OCI-LY3 (cell line): ENCODE data around the gene TCF4.

Source experiments
- H2AFZ ChIP-seq: fragments of 200-600, 300-600 bp; shearing (Covaris generic); 2 replicates; pipeline ENCODE4 v1.6.0; 2014; ENCODE audit warnings: antibody characterized with exemption, low read depth, low read length
- H3K27ac ChIP-seq: fragments of 200-600, 300-600 bp; sonication (generic); 2 replicates; pipeline ENCODE4 v1.5.1; 2014; ENCODE audit warnings: mild to moderate bottlenecking, low read length, moderate library complexity, mixed read lengths
- H3K27me3 ChIP-seq: fragments of 200-600, 300-600 bp; sonication (generic); 2 replicates; pipeline ENCODE4 v1.6.1; 2014; ENCODE audit warnings: low read depth, low read length, mixed read lengths
- H3K36me3 ChIP-seq: fragments of 200-600, 300-600 bp; sonication (generic); replicated peaks from 2 replicates; pipeline ENCODE3; 2014; ENCODE audit warnings: low read depth, low read length, mixed read lengths
- H3K4me1 ChIP-seq: fragments of 300-600, 200-600 bp; sonication (generic); 2 replicates; pipeline ENCODE4 v1.6.1; 2014; ENCODE audit warnings: low read length, mixed read lengths
- H3K4me2 ChIP-seq: fragments of 200-600, 300-600 bp; sonication (generic); 2 replicates; pipeline ENCODE4 v1.6.1; 2014; ENCODE audit warnings: low read length, mixed read lengths
- H3K4me3 ChIP-seq: fragments of 300-600, 200-600 bp; sonication (generic); 2 replicates; pipeline ENCODE4 v1.5.1; 2014; ENCODE audit warnings: antibody characterized with exemption, mild to moderate bottlenecking, low read length, moderate library complexity
- H3K79me2 ChIP-seq: fragments of 300-600, 200-600 bp; shearing (Covaris generic); 2 replicates; pipeline ENCODE4 v1.6.1; 2014; ENCODE audit warnings: mild to moderate bottlenecking, low read length, mixed read lengths
- H3K9ac ChIP-seq: fragments of 300-600, 200-600 bp; shearing (Covaris generic); 2 replicates; pipeline ENCODE4 v1.6.0; 2014; ENCODE audit warnings: mild to moderate bottlenecking, low read length, moderate library complexity
- H3K9me3 ChIP-seq: fragments of 200-600, 300-600 bp; shearing (Covaris generic); 2 replicates; pipeline ENCODE4 v1.6.1; 2014; ENCODE audit warnings: low read length, mixed read lengths; ENCODE audit not compliant: insufficient read depth
- H4K20me1 ChIP-seq: fragments of 200-600, 300-600 bp; sonication (generic); 2 replicates; pipeline ENCODE4 v1.6.1; 2016; ENCODE audit warnings: low read length, mixed read lengths; ENCODE audit not compliant: insufficient read depth
- EZH2phosphoT487 ChIP-seq: fragments of 200-600 bp; shearing (Covaris generic); IDR thresholded peaks from 2 replicates; pipeline ENCODE4 v1.6.1; 2018; ENCODE audit warnings: antibody characterized with exemption, mixed run types, low read depth
- TF ChIP-seq, protein P1 (sequence below): fragments of 200-600, 300-600 bp; sonication (generic); IDR thresholded peaks from 2 replicates; pipeline ENCODE4 v1.5.1; 2014; ENCODE audit warnings: antibody characterized with exemption, low read length, low read depth

The TCF4 gene

DNA sequence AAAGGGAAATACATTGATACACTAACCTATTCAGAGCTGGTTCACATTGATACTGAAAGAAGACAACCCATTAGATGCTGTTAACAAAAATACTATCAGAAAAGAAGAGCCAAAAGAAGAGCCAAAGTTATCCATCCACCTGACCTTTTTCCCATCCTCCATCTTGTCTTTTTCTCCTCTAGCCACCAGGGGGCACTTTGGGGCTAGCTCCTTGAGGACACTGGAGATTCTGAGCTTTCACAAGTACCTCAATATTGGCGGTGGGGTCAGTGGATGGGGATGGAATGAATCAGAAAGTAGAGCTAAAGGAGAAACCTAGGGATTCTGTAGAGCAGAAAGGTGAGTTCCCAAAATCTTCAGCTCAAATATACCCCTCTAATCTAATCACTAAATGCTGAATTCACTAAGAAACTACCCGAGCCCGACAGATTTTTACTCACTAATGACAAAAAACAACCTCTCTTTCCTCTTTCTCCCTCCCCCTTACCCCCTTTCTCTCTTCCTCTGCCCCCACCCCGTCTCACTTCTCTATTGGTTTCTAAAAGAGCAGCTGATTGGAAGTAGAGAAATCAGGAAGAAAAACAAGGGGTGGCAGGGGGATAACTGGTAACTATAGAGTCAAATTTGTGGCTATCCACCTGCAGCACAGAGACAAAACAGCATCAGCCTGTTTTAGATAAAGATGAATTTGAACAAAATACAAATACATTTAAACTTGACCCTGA lies 203.3 kb downstream of the TCF4 start:
- Histone ChIP-seq H3K4me3 (peak overlapping the region; percentile 61), H4K20me1 (peaks cover 96% of the 10 kb centered on the region), H3K27ac (peak overlapping the region; percentile 91), H3K27me3 (no peaks in the 10 kb centered on the region), H3K79me2 (peaks cover 100% of the 10 kb centered on the region), H2AFZ (no peak overlapping the region), H3K9me3 (peaks cover 9% of the 10 kb centered on the region; the same call in 1 of the 2 replicates), H3K9ac (peak overlapping the region; percentile 72), H3K36me3 (peaks cover 76% of the 10 kb centered on the region), H3K4me1 (peaks cover 96% of the 10 kb centered on the region), H3K4me2 (peak overlapping the region; percentile 82)
- TF ChIP-seq EZH2phosphoT487 = no peak
- TF ChIP-seq, protein P1, sequence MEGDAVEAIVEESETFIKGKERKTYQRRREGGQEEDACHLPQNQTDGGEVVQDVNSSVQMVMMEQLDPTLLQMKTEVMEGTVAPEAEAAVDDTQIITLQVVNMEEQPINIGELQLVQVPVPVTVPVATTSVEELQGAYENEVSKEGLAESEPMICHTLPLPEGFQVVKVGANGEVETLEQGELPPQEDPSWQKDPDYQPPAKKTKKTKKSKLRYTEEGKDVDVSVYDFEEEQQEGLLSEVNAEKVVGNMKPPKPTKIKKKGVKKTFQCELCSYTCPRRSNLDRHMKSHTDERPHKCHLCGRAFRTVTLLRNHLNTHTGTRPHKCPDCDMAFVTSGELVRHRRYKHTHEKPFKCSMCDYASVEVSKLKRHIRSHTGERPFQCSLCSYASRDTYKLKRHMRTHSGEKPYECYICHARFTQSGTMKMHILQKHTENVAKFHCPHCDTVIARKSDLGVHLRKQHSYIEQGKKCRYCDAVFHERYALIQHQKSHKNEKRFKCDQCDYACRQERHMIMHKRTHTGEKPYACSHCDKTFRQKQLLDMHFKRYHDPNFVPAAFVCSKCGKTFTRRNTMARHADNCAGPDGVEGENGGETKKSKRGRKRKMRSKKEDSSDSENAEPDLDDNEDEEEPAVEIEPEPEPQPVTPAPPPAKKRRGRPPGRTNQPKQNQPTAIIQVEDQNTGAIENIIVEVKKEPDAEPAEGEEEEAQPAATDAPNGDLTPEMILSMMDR = peak; percentile 99

DNA sequence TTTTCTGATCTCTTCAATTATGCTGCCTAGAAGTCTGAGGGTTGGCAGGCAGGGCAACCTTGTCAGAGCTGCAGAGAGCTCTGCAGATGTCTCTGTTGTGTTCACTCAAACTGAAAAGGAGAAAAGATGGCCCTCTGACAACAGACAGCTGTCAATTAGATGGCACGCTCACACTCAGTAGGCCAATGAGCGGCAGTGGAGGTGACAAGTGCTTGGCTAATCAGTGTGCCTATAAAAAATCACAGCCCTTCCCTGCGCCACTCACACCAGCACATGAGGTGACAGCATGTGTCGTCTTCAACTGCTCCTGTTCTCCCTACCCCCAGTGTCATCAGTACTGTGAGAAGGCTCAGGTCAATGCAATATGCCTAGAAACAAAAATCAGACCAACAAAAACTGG lies 203.9 kb downstream of the TCF4 start:
- no peak for TF ChIP-seq EZH2phosphoT487
- TF ChIP-seq, protein P1 = no peak
- H3K9ac ChIP-seq = peak overlapping the region; percentile 72
- H2AFZ ChIP-seq = no peak overlapping the region
- peaks cover 100% of the 10 kb centered on the region for H3K79me2 ChIP-seq
- H3K27me3 ChIP-seq = no peaks in the 10 kb centered on the region
- peaks cover 96% of the 10 kb centered on the region for H4K20me1 ChIP-seq
- peaks cover 9% of the 10 kb centered on the region; the same call in 1 of the 2 replicates for H3K9me3 ChIP-seq
- peaks cover 96% of the 10 kb centered on the region for H3K4me1 ChIP-seq
- H3K4me2 ChIP-seq = peak overlapping the region; percentile 82
- H3K27ac ChIP-seq = peak overlapping the region; percentile 91
- H3K36me3 ChIP-seq = peaks cover 76% of the 10 kb centered on the region
- peak overlapping the region; percentile 61 for H3K4me3 ChIP-seq

DNA sequence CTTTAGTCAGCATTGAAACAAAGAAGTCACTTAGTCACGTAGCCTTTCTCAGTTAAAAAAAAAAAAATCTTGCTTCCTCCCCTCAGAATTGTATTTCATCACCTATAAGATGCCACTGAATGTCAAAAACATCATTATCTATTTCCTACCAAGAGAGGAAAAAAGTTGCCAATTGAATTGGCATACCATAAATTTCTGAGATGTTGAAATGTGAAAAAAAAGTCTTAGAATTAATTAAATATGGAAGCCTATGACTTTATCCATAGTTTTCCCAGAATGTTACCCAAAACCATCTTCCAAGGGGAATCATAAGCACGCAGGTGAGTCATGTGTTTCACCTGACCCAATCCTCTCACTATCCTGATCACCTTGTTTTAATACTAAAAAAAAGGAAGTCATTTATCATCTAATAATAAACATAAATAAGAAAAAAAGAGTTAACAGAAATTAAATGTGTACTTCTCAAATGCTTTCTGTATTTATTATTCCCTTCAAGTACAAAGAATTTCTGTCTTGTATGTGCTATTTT lies 205.7 kb downstream of the TCF4 start:
- peak overlapping the region; percentile 82 for H3K4me2 ChIP-seq
- peaks cover 100% of the 10 kb centered on the region for H3K79me2 ChIP-seq
- peaks cover 98% of the 10 kb centered on the region for H4K20me1 ChIP-seq
- H2AFZ ChIP-seq = no peak overlapping the region
- peaks cover 73% of the 10 kb centered on the region for H3K36me3 ChIP-seq
- peak overlapping the region; percentile 91 for H3K27ac ChIP-seq
- TF ChIP-seq, protein P1 = no peak
- TF ChIP-seq EZH2phosphoT487 = no peak
- H3K9ac ChIP-seq = peak overlapping the region; percentile 72; the same call in 1 of the 2 replicates
- H3K9me3 ChIP-seq = peaks cover 9% of the 10 kb centered on the region; the same call in 1 of the 2 replicates
- H3K4me1 ChIP-seq = peaks cover 100% of the 10 kb centered on the region
- H3K27me3 ChIP-seq = no peaks in the 10 kb centered on the region
- peak overlapping the region; percentile 61 for H3K4me3 ChIP-seq

DNA sequence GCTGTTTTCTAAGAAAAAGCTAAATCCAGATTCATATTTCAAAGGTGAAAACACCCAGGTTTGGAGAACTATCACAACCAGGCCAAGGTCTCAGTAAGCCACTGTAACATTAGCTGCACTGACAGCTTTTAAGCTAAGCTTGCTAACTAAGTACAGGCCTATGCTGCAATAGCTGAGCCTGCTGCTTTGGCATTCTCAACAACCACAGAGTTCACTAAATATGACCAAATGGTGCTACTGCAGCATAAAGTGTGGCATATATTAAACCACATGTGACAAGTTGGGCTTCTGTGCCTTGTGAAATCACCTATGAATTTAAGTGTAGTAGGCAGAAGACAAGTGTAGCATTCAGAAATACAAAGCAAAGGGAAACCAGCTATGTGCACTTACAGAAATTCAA lies 206.7 kb downstream of the TCF4 start:
- H3K27me3 ChIP-seq = no peaks in the 10 kb centered on the region
- H3K79me2 ChIP-seq = peaks cover 99% of the 10 kb centered on the region
- H4K20me1 ChIP-seq = peaks cover 96% of the 10 kb centered on the region

More for the DNA sequence above, 206.7 kb downstream of the TCF4 start:
- peaks cover 9% of the 10 kb centered on the region; the same call in 1 of the 2 replicates for H3K9me3 ChIP-seq
- TF ChIP-seq EZH2phosphoT487 = no peak
- TF ChIP-seq, protein P1 = no peak
- H3K27ac ChIP-seq = peak overlapping the region; percentile 91
- H3K4me3 ChIP-seq = peak overlapping the region; percentile 61
- peak overlapping the region; percentile 17 for H3K9ac ChIP-seq
- H2AFZ ChIP-seq = no peak overlapping the region
- peak overlapping the region; percentile 82 for H3K4me2 ChIP-seq
- peaks cover 68% of the 10 kb centered on the region for H3K36me3 ChIP-seq
- peaks cover 99% of the 10 kb centered on the region for H3K4me1 ChIP-seq
